Vagina (tissue), 2 donors: ENCODE measurements around the gene KCNJ1. TPM values are rescaled to one million over a fixed set of nuclear protein-coding genes. Genes with fewer than 3 reads are reported as not detected.

Experiments used
- DNase-seq, 2 donors: peaks; one replicate each; pipeline ENCODE4 v3.0.0-alpha.2; 2017; ENCODE audit errors: extremely low spot score in 2 of 2
- H3K27ac ChIP-seq: fragments of 200-600 bp; sonication (generic); one replicate; pipeline ENCODE4 v1.5.1; 2019
- H3K27me3 ChIP-seq: fragments of 200-600 bp; sonication (generic); one replicate; pipeline ENCODE4 v1.5.1; 2019
- H3K36me3 ChIP-seq, 2 donors: fragments of 200-600 bp; sonication (generic); one replicate each; pipeline ENCODE4 v1.5.1; 2017 to 2019
- H3K4me1 ChIP-seq: fragments of 200-600 bp; sonication (generic); one replicate; pipeline ENCODE4 v1.5.1; 2019
- H3K4me3 ChIP-seq, 2 donors: fragments of 200-600 bp; sonication (generic); 1 replicate in 1 of 2; 2 replicates in 1 of 2; pipeline ENCODE4 v1.5.1; 2016 to 2019
- H3K9me3 ChIP-seq: fragments of 200-600 bp; sonication (generic); one replicate; pipeline ENCODE4 v1.5.1; 2019
- CTCF ChIP-seq, 3 experiments: fragments of 450-650 bp in 2 of 3; fragments of 200-600 bp in 1 of 3; sonication (generic) in 1 of 3; IDR thresholded peaks; one replicate each; pipeline ENCODE4 v1.5.1; 2017 to 2019; ENCODE audit warnings: antibody characterized with exemption in 3 of 3, mild to moderate bottlenecking in 2 of 3, moderate library complexity in 2 of 3
- POLR2A ChIP-seq, 2 donors: fragments of 450-650 bp; IDR thresholded peaks; one replicate each; pipeline ENCODE4 v1.6.1; 2017; ENCODE audit warnings: antibody characterized with exemption in 2 of 2, mild to moderate bottlenecking in 2 of 2, moderate library complexity in 2 of 2
- POLR2AphosphoS5 ChIP-seq, 2 donors: sonication (generic); formaldehyde crosslinking; IDR thresholded peaks; one replicate each; pipeline ENCODE4 v1.9.0; 2017; ENCODE audit warnings: antibody characterized with exemption in 2 of 2, mild to moderate bottlenecking in 2 of 2, low read depth in 1 of 2; ENCODE audit not compliant: insufficient read depth in 1 of 2
- intact Hi-C: fragments of 100-400 bp; cut with DNase I; formaldehyde crosslinking; loops from one replicate; pipeline ENCODE4 v1.15.1; 2023
- total RNA-seq: library from RNA; depleted of rRNA; stranded (reverse); fragments of >200 nt; gene quantifications from one replicate; pipeline ENCODE4 v1.2.3, GENCODE V29; 2016

The KCNJ1 gene
- total RNA-seq, 1 donor from 2014 or later = 1.5 TPM

GRCh38 chr11:128891913-128892398, 24.9 kb upstream of the KCNJ1 start:
- no peak overlapping the region for H3K27ac ChIP-seq
- H3K4me3 ChIP-seq = peak overlapping the region in 1 of 2 donors; percentile 44
- intact Hi-C loops = no loop called here

GRCh38 chr11:128890543-128891368, 23.7 kb upstream of the KCNJ1 start, which contains the start of gene KCNJ5:
KCNJ5 (plus strand) TSS chr11:128891356; CDS start chr11:128911274, 19,918 bp downstream.
- intact Hi-C loops = no loop called here
- no peaks in the 10 kb centered on the region for H3K9me3 ChIP-seq
- H3K4me3 ChIP-seq = peak within 1 kb of the TSS; percentile 44 to 70
- H3K4me1 ChIP-seq = peaks cover 10% of the 10 kb centered on the region
- H3K27ac ChIP-seq = no peak within 1 kb of the TSS
- TF ChIP-seq CTCF (IDR thresholded peaks at IDR 0.05) = no peak
- H3K27me3 ChIP-seq = no peaks in the 10 kb centered on the region
- DNase-seq = no peak
- H3K36me3 ChIP-seq = no peaks in the 10 kb centered on the region

More at GRCh38 chr11:128891913-128892398, 24.9 kb upstream of the KCNJ1 start:
- DNase-seq = no peak
- TF ChIP-seq POLR2AphosphoS5 (IDR thresholded peaks at IDR 0.05; ENCODE audit: insufficient read depth in 1 of 2, low read depth in 1 of 2) = no peak
- no peak for TF ChIP-seq POLR2A (IDR thresholded peaks at IDR 0.05)
- TF ChIP-seq CTCF (IDR thresholded peaks at IDR 0.05) = no peak
- Histone ChIP-seq H3K4me1 (peaks cover 14% of the 10 kb centered on the region), H3K9me3 (no peaks in the 10 kb centered on the region), H3K36me3 (no peaks in the 10 kb centered on the region), H3K27me3 (no peaks in the 10 kb centered on the region)

- Histone ChIP-seq H3K9me3 (no peaks in the 10 kb centered on the region), H3K36me3 (no peaks in the 10 kb centered on the region), H3K27ac (no peak overlapping the region), H3K4me3 (peak overlapping the region; percentile 44 to 70), H3K4me1 (peaks cover 10% of the 10 kb centered on the region), H3K27me3 (no peaks in the 10 kb centered on the region)
- intact Hi-C loops = no loop called here
- TF ChIP-seq CTCF (IDR thresholded peaks at IDR 0.05) = no peak
- no peak for TF ChIP-seq POLR2A (IDR thresholded peaks at IDR 0.05)
- TF ChIP-seq POLR2AphosphoS5 (IDR thresholded peaks at IDR 0.05; ENCODE audit: insufficient read depth in 1 of 2, low read depth in 1 of 2) = no peak
- DNase-seq = no peak
Measured at GRCh38 chr11:128890216-128890542, 23.1 kb upstream of the KCNJ1 start.

- no peaks in the 10 kb centered on the region for H3K27me3 ChIP-seq
- no peak for TF ChIP-seq POLR2AphosphoS5 (IDR thresholded peaks at IDR 0.05; ENCODE audit: insufficient read depth in 1 of 2, low read depth in 1 of 2)
- TF ChIP-seq POLR2A (IDR thresholded peaks at IDR 0.05) = no peak
- no peak for TF ChIP-seq CTCF (IDR thresholded peaks at IDR 0.05)
- peaks cover 10% of the 10 kb centered on the region for H3K4me1 ChIP-seq
- no peak overlapping the region for H3K27ac ChIP-seq
- intact Hi-C loops = loop anchor here (10.0 kb wide), 1 partner anchor 65 kb away; no protein-coding TSS in a partner anchor
- H3K4me3 ChIP-seq = peak overlapping the region in 1 of 2 donors; percentile 70
- no peaks in the 10 kb centered on the region for H3K9me3 ChIP-seq
- no peak for DNase-seq
- no peaks in the 10 kb centered on the region for H3K36me3 ChIP-seq
Measured at GRCh38 chr11:128889657-128890213, 22.6 kb upstream of the KCNJ1 start.
